BJ (cell line): ENCODE results near the gene ZNF462. TPM values are rescaled to one million over a fixed set of nuclear protein-coding genes. Genes with fewer than 3 reads are reported as not detected.
A peak's percentile ranks its signal among the peaks of the same experiment; 100 is the strongest.

Experiments
- CTCF ChIA-PET: fragments of 350-600 bp; formaldehyde crosslinking; extraction: SDS; loops from one replicate; lab custom pipeline; 2021; ENCODE audit warnings: antibody characterized with exemption, inconsistent platforms; lab: Yijun Ruan, JAX
- POLR2A ChIA-PET: fragments of 300-600 bp; sonication (Branson Sonifier 250); formaldehyde crosslinking; extraction: SDS; loops from one replicate; lab custom pipeline; 2021; ENCODE audit warnings: antibody characterized with exemption; lab: Charles Lee
- DNase-seq: peaks from one replicate; pipeline ENCODE4 v3.0.0-alpha.2; 2011; ENCODE audit warnings: low read depth
- H3K27me3 ChIP-seq: 2 replicates; pipeline ENCODE4 v1.6.0; 2011; ENCODE audit warnings: low read length; ENCODE audit not compliant: control insufficient read depth, insufficient read depth
- H3K36me3 ChIP-seq: 2 replicates; pipeline ENCODE4 v1.5.1; 2011; ENCODE audit warnings: low read length; ENCODE audit not compliant: control insufficient read depth, insufficient read depth
- H3K4me3 ChIP-seq: 2 replicates; pipeline ENCODE4 v1.5.1; 2011; ENCODE audit warnings: low read depth, mild to moderate bottlenecking, control low read depth, low read length
- polyA plus RNA-seq: library from polyadenylated mRNA; depleted of rRNA; stranded (reverse); fragments of >200 nt; gene quantifications from 2 replicates; pipeline ENCODE4 v1.2.3, GENCODE V29; 2011
- TF ChIP-seq, protein P1 (sequence below): IDR thresholded peaks from 2 replicates; pipeline ENCODE4 v1.5.1; 2011; ENCODE audit warnings: low read depth, mild to moderate bottlenecking, control low read depth, inconsistent platforms, low read length, moderate library complexity; ENCODE audit not compliant: insufficient read depth

Gene ZNF462
- polyA plus RNA-seq, 1 experiment: 3.5 TPM

DNA sequence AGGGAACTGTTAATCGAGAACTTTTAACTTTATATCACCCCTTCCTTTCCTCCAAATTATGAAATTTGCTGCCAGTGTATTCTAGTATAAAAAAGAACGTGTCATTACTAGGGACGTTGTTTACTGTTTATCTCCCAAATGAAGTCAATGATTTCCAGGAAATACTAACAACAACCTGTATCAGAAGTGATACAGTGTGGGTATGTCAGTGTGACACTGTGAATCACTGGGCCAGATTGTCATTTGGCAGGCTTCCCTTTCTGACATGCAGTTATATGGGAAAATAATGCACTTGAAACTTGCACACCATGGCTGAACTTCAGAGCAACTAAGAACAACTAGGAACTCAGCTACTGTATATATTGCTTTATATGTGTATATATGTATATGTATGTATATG is 12.6 kb downstream of the ZNF462 start:
- H3K4me3 ChIP-seq: no peak overlapping the region
- no peak for DNase-seq
- TF ChIP-seq, protein P1, sequence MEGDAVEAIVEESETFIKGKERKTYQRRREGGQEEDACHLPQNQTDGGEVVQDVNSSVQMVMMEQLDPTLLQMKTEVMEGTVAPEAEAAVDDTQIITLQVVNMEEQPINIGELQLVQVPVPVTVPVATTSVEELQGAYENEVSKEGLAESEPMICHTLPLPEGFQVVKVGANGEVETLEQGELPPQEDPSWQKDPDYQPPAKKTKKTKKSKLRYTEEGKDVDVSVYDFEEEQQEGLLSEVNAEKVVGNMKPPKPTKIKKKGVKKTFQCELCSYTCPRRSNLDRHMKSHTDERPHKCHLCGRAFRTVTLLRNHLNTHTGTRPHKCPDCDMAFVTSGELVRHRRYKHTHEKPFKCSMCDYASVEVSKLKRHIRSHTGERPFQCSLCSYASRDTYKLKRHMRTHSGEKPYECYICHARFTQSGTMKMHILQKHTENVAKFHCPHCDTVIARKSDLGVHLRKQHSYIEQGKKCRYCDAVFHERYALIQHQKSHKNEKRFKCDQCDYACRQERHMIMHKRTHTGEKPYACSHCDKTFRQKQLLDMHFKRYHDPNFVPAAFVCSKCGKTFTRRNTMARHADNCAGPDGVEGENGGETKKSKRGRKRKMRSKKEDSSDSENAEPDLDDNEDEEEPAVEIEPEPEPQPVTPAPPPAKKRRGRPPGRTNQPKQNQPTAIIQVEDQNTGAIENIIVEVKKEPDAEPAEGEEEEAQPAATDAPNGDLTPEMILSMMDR: no peak
- no peaks in the 10 kb centered on the region for H3K27me3 ChIP-seq
- H3K36me3 ChIP-seq: no peaks in the 10 kb centered on the region
- ChIA-PET POLR2A (no interaction called here), CTCF (no interaction called here)

DNA sequence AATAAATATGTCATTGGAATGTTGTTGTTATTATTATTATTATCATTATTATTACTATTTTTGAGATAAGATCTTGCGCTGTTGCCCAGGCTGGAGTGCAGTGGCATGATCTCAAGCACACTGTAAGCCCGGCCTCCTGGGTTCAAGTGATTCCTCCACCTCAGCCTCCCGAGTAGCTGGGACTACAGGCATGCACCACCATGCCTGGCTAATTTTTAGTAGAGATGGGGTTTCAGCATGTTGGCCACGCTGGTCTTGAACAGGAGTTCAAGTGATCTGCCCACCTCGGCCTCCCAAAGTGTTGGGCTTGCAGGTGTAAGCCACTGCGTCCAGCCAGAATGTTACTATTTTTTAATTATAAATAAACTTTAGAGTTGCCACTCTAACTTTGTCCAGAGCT is 14.4 kb downstream of the ZNF462 start:
- POLR2A ChIA-PET: no interaction called here
- Histone ChIP-seq H3K27me3 (no peaks in the 10 kb centered on the region), H3K4me3 (no peak overlapping the region), H3K36me3 (no peaks in the 10 kb centered on the region)
- DNase-seq: no peak
- TF ChIP-seq, protein P1: no peak
- CTCF ChIA-PET: no interaction called here

DNA sequence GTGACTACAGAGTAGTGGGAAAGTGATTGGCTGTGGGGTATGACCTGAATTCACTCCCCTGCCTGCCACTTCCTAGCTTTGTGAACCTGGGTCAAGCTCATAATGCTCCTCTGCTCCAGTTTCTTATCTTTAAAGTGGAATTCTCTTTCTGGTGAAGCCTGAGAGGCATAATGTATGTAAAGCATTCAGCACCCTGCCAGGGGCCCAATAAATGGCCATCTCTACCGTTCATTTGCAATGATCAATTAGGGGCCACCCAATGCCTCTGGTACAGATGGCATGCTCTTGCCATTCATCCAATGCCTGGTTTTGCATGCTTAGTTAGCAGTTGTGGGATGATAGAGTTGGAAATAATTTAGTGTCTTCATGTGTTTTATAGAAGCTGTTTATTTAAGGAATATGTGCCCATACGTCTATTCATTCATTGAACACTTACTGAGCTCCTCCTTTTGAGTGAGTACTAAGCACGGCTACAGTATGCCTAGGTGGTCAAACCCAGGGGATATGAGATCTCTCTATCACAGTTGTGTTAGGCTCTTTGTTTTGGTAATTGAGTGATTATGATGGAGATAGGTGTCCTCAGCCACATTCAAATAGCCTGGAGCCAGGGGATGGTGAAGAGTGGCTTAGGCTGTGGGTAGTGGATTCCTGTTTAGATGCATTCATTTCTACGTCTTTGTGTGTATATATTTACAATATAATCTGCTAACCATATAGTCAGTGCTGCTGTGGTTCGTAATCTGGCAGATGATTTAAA is 15.3 kb downstream of the ZNF462 start:
- no peaks in the 10 kb centered on the region for H3K27me3 ChIP-seq
- ChIA-PET POLR2A (no interaction called here), CTCF (no interaction called here)

DNA sequence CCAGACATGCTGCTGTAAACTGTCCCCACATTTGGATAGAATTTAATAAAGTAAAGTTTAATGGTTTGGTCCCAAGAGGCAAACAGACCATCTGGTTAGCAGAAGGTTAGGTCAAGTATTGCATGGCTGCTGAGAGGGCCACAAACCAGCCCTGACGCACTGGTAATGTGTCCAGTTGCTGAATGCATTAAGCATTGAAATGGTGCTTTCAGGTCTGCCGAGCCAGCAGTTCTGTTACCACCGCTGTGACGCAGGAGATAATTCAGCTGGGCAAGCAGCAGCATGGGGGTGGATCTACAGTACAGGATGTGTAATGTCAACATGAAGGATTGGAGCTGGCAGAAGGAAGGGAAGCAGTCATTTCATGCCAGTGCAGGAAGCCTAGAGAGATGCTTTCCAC is 16.0 kb downstream of the ZNF462 start:
- DNase-seq: peak; percentile 74
- TF ChIP-seq, protein P1: no peak
- ChIA-PET POLR2A (interaction anchor here (0.6 kb wide), 1 partner anchor 392 kb away, joined by 4 read pairs; no protein-coding TSS in a partner anchor), CTCF (no interaction called here)
- Histone ChIP-seq H3K27me3 (no peaks in the 10 kb centered on the region), H3K4me3 (no peak overlapping the region), H3K36me3 (no peaks in the 10 kb centered on the region)

More for the DNA sequence above, 15.3 kb downstream of the ZNF462 start:
- DNase-seq: no peak
- TF ChIP-seq, protein P1: no peak
- Histone ChIP-seq H3K4me3 (no peak overlapping the region), H3K36me3 (no peaks in the 10 kb centered on the region)

DNA sequence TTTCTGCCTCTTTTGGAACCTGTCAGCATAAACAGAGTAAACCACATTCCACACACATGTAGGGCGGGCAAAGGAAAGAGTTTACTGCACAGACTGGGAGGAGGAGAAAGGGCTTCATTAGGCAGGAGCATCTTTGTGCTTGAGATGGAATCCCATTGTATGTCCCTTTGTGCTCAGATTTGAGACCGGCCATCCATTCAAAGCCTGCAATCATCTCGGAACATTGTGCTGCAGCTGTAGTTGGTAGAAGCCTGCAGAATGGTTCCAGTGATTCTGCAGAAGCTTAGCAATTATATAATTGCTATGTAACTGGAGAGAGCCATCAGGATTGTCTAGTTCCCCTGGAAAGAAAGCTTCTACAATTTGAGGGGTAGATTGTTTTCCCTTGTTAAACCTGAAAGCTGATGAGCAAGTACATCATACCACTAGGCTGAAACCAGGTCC is 16.5 kb downstream of the ZNF462 start:
- H3K27me3 ChIP-seq: no peaks in the 10 kb centered on the region
- H3K4me3 ChIP-seq: no peak overlapping the region
- POLR2A ChIA-PET: interaction anchor here (0.6 kb wide), 1 partner anchor 392 kb away, joined by 4 read pairs; no protein-coding TSS in a partner anchor
- H3K36me3 ChIP-seq: no peaks in the 10 kb centered on the region
- TF ChIP-seq, protein P1: no peak
- no peak for DNase-seq
- CTCF ChIA-PET: interaction anchor here (0.5 to 1.3 kb wide), 3 partner anchors 8 to 293 kb away, joined by 3 read pairs; no protein-coding TSS in a partner anchor
